Measurements from ENCODE around the gene ITGA4.

The ITGA4 gene

GRCh38 chr2:181463588-181463987, 6.4 kb downstream of the ITGA4 start:
- peak overlapping the region in 7 of 10 experiments; percentile 78 to 91 (median 86); a peak in 12 of 20 replicates for H3K4me3 ChIP-seq
- no peaks in the 10 kb centered on the region for H3K27me3 ChIP-seq
- peak overlapping the region in 10 of 11 experiments; percentile 2 to 100 (median 70); a peak in 13 of 22 replicates for H3K27ac ChIP-seq
- peaks cover 41 to 90% (median 73%) of the 10 kb centered on the region in 11 experiments; a peak in 21 of 22 replicates for H4K20me1 ChIP-seq
- H3K4me2 ChIP-seq = peak overlapping the region; percentile 75 to 94 (median 86)
- peaks cover 0 to 4% (median 0%) of the 10 kb centered on the region in 11 experiments; a peak in 1 of 22 replicates for H3K9me3 ChIP-seq (replicated peaks in 1 of 11)
- peak overlapping the region in 7 of 11 experiments; percentile 32 to 99 (median 98); a peak in 9 of 22 replicates for H3K9ac ChIP-seq
- TF ChIP-seq Cebpa-rat (IDR thresholded peaks at IDR 0.05) = no peak
- H3K36me3 ChIP-seq = peaks cover 15 to 83% (median 57%) of the 10 kb centered on the region in 11 experiments; a peak in 21 of 22 replicates
- H3K4me1 ChIP-seq = peaks cover 53 to 88% (median 72%) of the 10 kb centered on the region in 10 experiments

DNA sequence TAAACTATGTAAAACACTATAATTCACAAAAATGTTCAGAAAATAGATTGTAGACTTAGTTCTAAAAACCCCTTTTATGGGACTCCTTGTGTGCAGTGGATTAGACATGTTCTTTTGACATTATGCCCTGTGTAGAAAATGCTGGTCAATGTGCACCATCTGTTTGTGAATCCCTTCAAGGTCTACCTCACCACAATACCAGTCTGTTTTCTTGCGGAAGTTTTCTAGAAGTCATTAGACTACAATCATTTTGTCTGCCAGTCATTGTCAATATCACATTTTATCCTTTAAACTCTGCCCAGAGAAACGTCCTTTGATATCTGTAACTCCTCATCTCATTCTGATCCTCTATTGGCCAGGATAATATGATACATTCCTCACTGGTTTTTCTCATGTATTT, 7.8 kb downstream of the ITGA4 start:
- Histone ChIP-seq H3K9ac (peak overlapping the region in 3 of 11 experiments; percentile 19 to 98 (median 63); a peak in 4 of 22 replicates), H3K4me2 (peak overlapping the region; percentile 75 to 94 (median 86); a peak in 21 of 22 replicates), H3K36me3 (peaks cover 15 to 89% (median 61%) of the 10 kb centered on the region in 11 experiments; a peak in 21 of 22 replicates)

DNA sequence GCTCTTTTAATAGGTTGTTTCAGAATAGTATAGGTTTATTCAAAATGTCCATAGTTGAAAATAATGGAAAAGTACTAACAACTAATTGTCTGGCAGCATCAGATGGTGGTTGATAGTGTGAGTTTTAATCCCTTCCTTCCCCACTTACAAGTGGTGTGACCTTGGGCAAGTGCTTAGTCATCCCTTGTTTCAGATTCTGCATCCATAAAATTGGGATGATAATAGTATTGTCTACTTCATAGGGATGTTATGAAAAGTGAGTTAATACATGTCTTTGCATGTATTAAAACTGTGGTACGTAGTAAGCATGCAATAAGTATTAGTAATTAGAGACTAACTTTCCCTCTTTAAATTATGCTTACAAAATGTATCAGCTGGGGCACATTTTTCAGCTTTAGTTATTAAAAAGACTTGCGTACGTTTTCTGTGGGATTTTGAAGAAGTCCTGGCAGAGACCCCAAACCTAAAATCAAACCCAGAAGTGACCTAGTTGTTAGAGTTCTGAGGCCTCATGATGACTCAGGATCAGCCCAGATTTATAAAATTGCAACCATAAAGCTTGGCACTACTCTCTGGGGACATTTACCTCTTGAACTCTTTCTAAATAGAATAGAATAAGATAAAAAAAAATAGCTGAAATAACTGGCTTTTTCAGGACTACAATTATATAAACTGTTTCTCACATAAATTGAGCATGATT, 8.6 kb downstream of the ITGA4 start:
- TF ChIP-seq Cebpa-rat (IDR thresholded peaks at IDR 0.05) = no peak
- peak overlapping the region in 1 of 10 experiments; percentile 91; a peak in 1 of 20 replicates for H3K4me3 ChIP-seq
- no peaks in the 10 kb centered on the region for H3K27me3 ChIP-seq
- H3K36me3 ChIP-seq = peaks cover 15 to 94% (median 70%) of the 10 kb centered on the region in 11 experiments; a peak in 21 of 22 replicates
- peak overlapping the region; percentile 54 to 93 (median 85) for H3K4me2 ChIP-seq
- H3K4me1 ChIP-seq = peaks cover 59 to 88% (median 79%) of the 10 kb centered on the region in 10 experiments
- H3K9ac ChIP-seq = peak overlapping the region in 6 of 11 experiments; percentile 13 to 98 (median 24); a peak in 7 of 22 replicates
- peaks cover 0 to 7% (median 0%) of the 10 kb centered on the region in 11 experiments; a peak in 5 of 22 replicates for H3K9me3 ChIP-seq (replicated peaks in 1 of 11)
- H4K20me1 ChIP-seq = peaks cover 49 to 97% (median 85%) of the 10 kb centered on the region in 11 experiments; a peak in 21 of 22 replicates
- peak overlapping the region in 10 of 11 experiments; percentile 19 to 68 (median 44); a peak in 19 of 22 replicates for H3K27ac ChIP-seq

More for the DNA sequence above, 7.8 kb downstream of the ITGA4 start:
- Histone ChIP-seq H3K9me3 (replicated peaks in 1 of 11) (peaks cover 0 to 7% (median 0%) of the 10 kb centered on the region in 11 experiments; a peak in 5 of 22 replicates), H3K27ac (peak overlapping the region in 9 of 11 experiments; percentile 0 to 68 (median 47); a peak in 15 of 22 replicates), H3K4me1 (peaks cover 53 to 83% (median 72%) of the 10 kb centered on the region in 10 experiments), H3K4me3 (peak overlapping the region in 6 of 10 experiments; percentile 78 to 91 (median 86); a peak in 6 of 20 replicates), H3K27me3 (no peaks in the 10 kb centered on the region), H4K20me1 (peaks cover 42 to 92% (median 77%) of the 10 kb centered on the region in 11 experiments; a peak in 21 of 22 replicates)
- no peak for TF ChIP-seq Cebpa-rat (IDR thresholded peaks at IDR 0.05)

DNA sequence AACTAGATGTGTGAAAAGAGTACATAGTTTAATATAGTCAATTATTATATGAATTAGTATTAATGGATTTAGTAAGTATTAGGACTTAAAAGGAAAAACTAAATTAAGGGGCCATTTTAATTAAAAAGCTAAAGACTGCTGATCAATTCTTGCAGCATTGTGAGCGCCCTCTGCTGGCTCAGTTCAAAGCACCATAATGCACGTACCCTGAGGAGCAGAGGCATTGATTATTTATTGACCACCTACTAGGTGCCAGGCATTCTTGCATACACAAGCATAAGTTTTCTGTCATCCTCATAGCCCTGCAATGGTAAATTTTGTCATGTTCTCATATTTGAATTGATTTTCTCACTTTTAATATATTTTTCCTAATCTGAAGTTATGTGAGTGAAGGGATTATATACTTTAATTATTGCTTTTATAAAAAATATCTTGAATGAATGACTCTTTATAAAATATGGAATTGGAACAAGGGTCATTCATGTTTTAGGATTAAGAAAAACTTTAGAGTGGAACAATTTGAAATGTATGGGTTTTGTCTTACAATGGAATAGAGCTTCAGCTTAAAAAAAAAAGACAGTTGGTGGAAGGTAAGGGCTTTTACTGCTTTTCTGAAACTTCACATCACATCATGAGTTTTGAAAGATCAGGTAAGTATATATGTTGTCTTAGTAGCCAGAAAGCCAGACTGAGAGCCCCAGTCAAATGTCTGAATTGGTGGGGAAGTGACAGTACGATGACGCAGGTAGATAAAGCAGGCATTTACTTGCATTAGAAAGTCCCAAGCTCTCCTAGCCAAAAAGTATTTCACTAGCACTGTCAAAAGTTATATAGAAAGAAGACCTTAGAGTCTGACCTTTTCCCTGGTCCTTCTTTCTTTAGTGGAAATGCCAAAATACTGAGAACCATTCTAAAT, 9.7 kb downstream of the ITGA4 start:
- peaks cover 0 to 7% (median 0%) of the 10 kb centered on the region in 11 experiments; a peak in 5 of 22 replicates for H3K9me3 ChIP-seq (replicated peaks in 1 of 11)
- no peaks in the 10 kb centered on the region for H3K27me3 ChIP-seq
- H3K36me3 ChIP-seq = peaks cover 15 to 96% (median 76%) of the 10 kb centered on the region in 11 experiments; a peak in 21 of 22 replicates
- H3K4me2 ChIP-seq = peak overlapping the region in 10 of 11 experiments; percentile 33 to 93 (median 86); a peak in 16 of 22 replicates
- peak overlapping the region in 2 of 11 experiments; percentile 21 to 68; a peak in 2 of 22 replicates for H3K27ac ChIP-seq
- peaks cover 64 to 89% (median 82%) of the 10 kb centered on the region in 10 experiments for H3K4me1 ChIP-seq
- H3K4me3 ChIP-seq = no peak overlapping the region
- no peak for TF ChIP-seq Cebpa-rat (IDR thresholded peaks at IDR 0.05)
- peak overlapping the region in 1 of 11 experiments; percentile 49; a peak in 2 of 22 replicates for H3K9ac ChIP-seq
- peaks cover 60 to 97% (median 90%) of the 10 kb centered on the region in 11 experiments for H4K20me1 ChIP-seq

DNA sequence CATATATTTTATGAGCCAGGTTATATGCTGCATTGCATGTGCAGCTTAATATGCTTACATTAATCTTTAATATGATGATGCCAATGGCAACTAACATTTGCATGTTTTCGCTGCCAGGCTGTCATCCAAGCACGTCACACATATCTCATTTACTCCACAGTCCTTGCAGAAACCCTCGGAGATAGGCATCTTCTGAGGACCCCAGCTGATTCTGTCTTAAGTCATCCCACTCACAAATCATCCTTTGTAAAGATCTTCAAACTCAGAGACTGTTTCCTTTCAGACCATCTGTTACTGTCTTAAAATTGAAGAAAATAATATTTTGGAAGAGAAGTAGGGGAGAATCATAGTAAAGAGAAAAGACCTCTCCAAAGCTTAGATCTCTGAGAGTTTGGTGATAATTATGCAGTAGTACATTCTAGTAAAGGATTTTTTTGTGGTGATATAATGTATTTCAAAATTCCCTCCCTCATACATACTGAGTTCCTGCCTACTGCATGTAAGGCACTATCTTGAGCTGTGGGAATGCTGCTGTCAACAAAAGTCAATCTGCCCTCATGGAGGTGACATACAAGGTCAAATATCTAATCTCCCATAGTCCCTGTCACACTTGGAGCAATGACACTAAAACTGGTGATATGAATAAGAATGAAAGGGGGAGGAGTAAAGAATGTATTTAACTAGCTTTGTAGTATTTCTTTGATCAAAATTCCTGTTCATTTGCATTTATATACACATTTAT, 11.0 kb downstream of the ITGA4 start:
- TF ChIP-seq Cebpa-rat (IDR thresholded peaks at IDR 0.05) = no peak
- H4K20me1 ChIP-seq = peaks cover 66 to 97% (median 92%) of the 10 kb centered on the region in 11 experiments
- H3K4me1 ChIP-seq = peaks cover 63 to 89% (median 81%) of the 10 kb centered on the region in 10 experiments
- H3K36me3 ChIP-seq = peaks cover 15 to 96% (median 83%) of the 10 kb centered on the region in 11 experiments; a peak in 21 of 22 replicates
- no peak overlapping the region; a peak in 1 of 22 replicates for H3K27ac ChIP-seq
- H3K4me2 ChIP-seq = peak overlapping the region in 10 of 11 experiments; percentile 4 to 85 (median 22); a peak in 9 of 22 replicates
- peaks cover 0 to 7% (median 0%) of the 10 kb centered on the region in 11 experiments; a peak in 5 of 22 replicates for H3K9me3 ChIP-seq (replicated peaks in 1 of 11)
- H3K4me3 ChIP-seq = no peak overlapping the region
- no peaks in the 10 kb centered on the region for H3K27me3 ChIP-seq
- 0 out of 22 replicates have a peak overlapping the region, but pooled peaks of 1 of the 11 experiments have one; percentile 1 for H3K9ac ChIP-seq

- Histone ChIP-seq H3K9ac (no peak overlapping the region), H4K20me1 (peaks cover 66 to 97% (median 92%) of the 10 kb centered on the region in 11 experiments), H3K27me3 (no peaks in the 10 kb centered on the region), H3K36me3 (peaks cover 15 to 96% (median 83%) of the 10 kb centered on the region in 11 experiments; a peak in 21 of 22 replicates), H3K4me3 (no peak overlapping the region), H3K9me3 (replicated peaks in 1 of 11) (peaks cover 0 to 7% (median 0%) of the 10 kb centered on the region in 11 experiments; a peak in 5 of 22 replicates), H3K27ac (no peak overlapping the region), H3K4me1 (peaks cover 62 to 89% (median 81%) of the 10 kb centered on the region in 10 experiments), H3K4me2 (peak overlapping the region in 2 of 11 experiments; percentile 83 to 85; a peak in 4 of 22 replicates)
- TF ChIP-seq Cebpa-rat (IDR thresholded peaks at IDR 0.05) = no peak
Observed at GRCh38 chr2:181468811-181469210, 11.6 kb downstream of the ITGA4 start.

GRCh38 chr2:181471226-181471625, 14.0 kb downstream of the ITGA4 start:
- Histone ChIP-seq H3K27ac (0 out of 22 replicates have a peak overlapping the region, but pooled peaks of 1 of the 11 experiments have one; percentile 3), H4K20me1 (peaks cover 43 to 97% (median 89%) of the 10 kb centered on the region in 11 experiments), H3K4me2 (peak overlapping the region; percentile 41 to 69 (median 58); a peak in 21 of 22 replicates), H3K4me1 (peaks cover 39 to 65% (median 57%) of the 10 kb centered on the region in 10 experiments), H3K27me3 (no peaks in the 10 kb centered on the region), H3K36me3 (peaks cover 37 to 96% (median 89%) of the 10 kb centered on the region in 11 experiments), H3K9me3 (replicated peaks in 1 of 11) (peaks cover 0 to 7% (median 0%) of the 10 kb centered on the region in 11 experiments; a peak in 5 of 22 replicates), H3K9ac (no peak overlapping the region), H3K4me3 (no peak overlapping the region)
- TF ChIP-seq Cebpa-rat (IDR thresholded peaks at IDR 0.05) = no peak
